ENCODE data around the gene CLDN16.
A peak's percentile ranks its signal among the peaks of the same experiment; 100 is the strongest.

The CLDN16 gene

GRCh38 chr3:190378240-190378891 lies 9.6 kb upstream of the CLDN16 start:
- DNase-seq (ENCODE audit: low read depth in 3 of 3, low spot score in 1 of 3), result no peak

GRCh38 chr3:190380184-190380583 lies 7.8 kb upstream of the CLDN16 start:
- no peak for DNase-seq (ENCODE audit: low read depth in 3 of 3, low spot score in 1 of 3)

DNA sequence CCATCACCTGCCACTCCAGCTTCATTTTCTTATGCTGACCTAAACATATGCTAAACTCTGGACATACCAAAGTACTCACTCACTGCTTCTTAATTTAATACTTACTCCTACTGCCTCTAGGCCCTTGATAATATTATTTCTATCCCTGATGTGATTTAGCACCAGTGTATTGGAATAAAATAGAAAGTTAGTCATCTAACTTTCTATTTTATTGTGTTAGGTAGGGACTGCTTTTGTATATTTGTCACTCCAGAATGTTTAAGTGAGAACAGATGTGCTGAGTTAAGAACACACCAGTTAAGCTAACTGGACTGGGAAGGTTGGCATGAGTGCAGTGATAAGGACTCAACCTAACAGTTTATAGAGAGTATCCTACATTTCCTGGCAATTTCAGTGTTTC lies 6.5 kb upstream of the CLDN16 start:
- no peak for DNase-seq (ENCODE audit: low read depth in 3 of 3, low spot score in 1 of 3)

DNA sequence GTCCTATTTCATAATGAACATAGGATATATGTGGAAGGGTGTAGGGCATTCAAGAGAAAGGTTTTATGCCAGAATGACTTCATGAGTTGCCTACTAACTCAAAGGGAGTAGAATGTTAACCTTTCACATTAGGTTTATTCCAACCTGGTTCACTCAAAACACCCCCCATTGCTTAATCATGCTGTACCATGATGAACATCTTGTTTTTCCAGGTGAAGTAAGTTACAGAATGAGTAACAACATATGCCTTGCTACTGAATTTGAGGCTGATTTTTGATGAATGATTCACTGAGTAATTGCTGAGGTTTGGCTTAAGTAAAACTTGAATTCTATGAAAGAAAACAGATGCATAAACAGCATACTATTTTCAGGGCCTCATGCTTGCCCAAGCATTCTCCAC lies 5.9 kb upstream of the CLDN16 start:
- no peak for DNase-seq (ENCODE audit: low read depth in 3 of 3, low spot score in 1 of 3)

DNA sequence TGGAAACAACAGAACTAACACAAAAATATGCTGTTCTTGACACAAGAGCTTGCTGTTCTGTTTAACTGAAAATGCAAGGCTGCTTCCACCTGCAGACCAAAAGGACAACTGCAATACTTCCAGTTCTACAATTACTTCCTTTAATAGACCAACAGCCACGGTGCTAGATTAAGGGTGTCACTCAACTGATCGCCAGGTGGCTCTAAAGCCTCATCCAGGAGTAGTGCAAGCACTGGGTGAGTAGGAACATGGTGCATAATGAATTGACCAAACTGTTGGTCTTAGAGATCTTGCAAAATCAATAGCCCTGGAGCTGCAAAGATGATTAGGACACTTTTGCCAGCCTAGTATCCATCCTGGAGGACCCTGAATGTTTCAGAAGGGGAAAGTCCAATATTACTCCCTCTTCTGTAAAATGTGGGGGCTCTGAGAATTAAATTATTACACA lies 3.6 kb upstream of the CLDN16 start:
- DNase-seq (ENCODE audit: low read depth in 3 of 3, low spot score in 1 of 3), result no peak

DNA sequence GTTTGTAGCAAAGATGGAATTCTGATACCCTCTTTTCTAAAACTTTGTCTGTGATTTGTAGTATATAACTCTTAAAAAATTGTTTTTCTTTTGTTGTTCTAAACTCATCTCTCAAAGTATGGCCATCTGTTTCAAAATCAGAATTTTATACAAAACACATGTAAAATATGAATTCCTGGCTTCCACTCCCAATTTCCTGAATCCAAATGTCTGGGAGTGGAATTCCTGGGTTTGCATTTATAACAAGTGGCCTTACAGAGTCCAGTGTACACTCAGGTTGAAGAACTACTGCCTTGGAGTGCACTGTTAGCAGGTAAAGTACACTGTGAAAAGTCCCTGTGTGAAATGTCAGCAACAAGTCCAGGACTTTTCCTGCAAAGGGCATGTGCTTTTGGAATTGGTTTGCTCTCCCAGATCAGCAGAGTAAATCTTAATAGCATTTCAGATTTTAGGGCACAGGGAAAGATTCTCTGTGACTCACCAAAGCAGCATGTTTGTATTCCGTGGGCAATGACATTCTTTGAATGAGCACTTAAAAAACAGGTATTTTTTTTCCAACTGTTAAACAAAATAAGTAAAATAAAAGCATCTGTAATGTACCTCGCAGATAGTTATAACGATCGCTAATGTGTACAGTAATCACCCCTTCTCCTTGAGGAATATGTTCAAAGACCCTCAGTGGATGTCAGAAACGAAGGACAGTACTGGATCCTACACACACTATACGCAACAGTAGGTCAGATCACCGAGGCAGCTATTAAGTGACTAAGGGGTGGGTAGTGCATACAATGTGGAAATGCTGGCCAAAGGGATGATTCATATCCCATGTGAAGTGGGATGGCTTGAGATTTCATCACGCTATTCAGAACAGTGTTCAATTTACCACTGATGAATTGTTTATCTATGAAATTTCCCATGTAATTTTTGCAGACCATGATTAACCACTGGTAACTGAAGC lies 2.0 kb upstream of the CLDN16 start:
- DNase-seq (ENCODE audit: low read depth in 3 of 3, low spot score in 1 of 3), result no peak

DNA sequence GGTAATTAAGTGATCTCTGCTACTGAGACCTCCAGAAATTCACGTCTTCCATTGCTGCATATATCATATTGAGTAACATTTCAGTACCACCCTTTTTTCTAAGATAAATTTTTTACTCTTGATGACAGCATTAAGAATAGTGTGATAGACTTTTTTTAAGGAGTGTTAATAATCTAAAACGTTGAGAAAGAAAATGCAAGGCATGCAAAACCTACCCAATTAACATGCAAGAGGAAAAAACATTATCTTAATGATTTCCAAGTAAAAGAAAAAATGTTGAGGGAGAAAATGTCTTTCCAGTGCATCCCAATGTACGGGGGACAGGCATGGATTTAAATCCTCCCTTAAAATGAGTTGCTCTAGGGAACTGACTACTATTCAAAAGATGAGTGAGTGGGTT lies 740 bp downstream of the CLDN16 start:
- DNase-seq (ENCODE audit: low read depth in 3 of 3, low spot score in 1 of 3), result no peak

DNA sequence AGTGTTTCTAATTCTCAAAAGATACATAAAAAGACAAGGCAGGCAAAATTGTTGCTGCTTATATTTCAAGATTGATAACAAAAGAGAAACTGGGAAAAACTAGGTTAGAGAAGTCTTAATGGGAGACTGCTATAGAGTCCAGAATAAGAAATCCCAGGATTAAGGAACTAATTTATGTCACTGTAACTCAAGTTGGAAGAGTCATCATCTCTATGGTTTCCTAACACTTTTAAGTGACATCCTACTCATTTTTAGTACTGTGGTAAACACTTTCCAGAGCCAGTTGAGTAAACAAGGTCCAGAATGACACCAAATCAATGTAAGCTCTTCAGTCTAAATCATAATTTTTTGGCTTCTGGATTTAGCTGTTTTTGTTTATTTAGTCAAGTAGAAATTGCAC lies 8.0 kb downstream of the CLDN16 start:
- no peak for DNase-seq (ENCODE audit: low read depth in 3 of 3, low spot score in 1 of 3)

DNA sequence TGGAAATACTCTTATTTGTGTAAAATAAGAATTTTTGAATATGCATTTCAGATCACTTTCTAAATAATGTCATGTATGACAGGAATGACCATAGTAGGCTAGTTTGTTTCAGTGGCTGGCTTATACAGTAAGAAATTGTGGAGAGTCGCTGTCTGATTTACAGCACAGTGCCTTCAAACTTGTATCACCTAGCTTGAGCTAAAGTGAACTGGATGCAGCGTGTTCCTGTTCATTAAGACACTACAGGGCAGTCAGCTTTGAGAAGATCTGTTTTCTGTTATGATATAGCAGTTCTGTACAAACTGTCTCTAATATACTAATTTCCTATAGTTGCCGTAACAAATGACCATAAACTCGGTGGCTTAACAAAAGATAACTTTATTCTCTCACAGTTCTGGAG lies 9.9 kb downstream of the CLDN16 start:
- no peak for DNase-seq (ENCODE audit: low read depth in 3 of 3, low spot score in 1 of 3)

DNA sequence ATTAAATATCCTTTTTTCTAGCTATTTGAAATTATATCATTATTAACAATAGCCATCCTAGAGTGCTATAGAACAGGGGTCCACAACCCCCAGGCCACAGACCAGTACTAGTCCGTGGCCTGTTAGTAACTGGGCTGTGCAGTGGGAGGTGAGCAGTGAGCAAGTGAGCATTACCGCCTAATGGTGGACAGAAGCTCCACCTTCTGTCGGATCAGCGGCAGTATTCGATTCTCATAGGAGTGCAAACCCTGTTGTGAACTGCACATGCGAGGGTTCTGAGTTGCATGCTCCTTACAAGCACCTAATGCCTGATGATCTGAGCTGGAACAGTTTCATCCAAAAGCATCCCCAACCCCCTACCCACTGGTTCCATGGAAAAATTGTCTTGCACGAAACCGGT lies 11.7 kb downstream of the CLDN16 start:
- no peak for DNase-seq (ENCODE audit: low read depth in 3 of 3, low spot score in 1 of 3)

DNA sequence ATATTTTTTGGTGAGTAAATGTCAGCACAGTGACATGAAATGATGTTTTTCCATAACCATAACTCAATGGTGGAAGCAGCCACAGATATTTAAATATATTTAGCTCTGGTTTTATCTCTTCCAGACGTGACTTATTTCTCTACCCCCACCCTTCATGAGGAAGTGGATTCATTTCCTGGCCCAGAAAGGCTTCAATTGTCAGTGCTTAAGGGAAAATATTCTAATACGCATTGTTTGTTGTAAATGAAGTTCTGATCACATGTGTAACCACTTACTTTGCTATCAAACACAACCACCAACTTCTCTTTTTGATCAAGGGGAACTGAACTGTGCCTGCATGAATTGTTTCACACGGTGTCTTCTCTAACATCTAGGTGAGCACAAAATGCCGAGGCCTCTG lies 14.0 kb downstream of the CLDN16 start:
- DNase-seq (ENCODE audit: low read depth in 3 of 3, low spot score in 1 of 3), result no peak

- DNase-seq (ENCODE audit: low read depth in 3 of 3, low spot score in 1 of 3), result no peak
Observed at GRCh38 chr3:190404715-190405114, 16.8 kb downstream of the CLDN16 start.

GRCh38 chr3:190414297-190414696 lies 26.3 kb downstream of the CLDN16 start:
- no peak for DNase-seq (ENCODE audit: low read depth in 3 of 3, low spot score in 1 of 3)

- DNase-seq (ENCODE audit: low read depth in 3 of 3, low spot score in 1 of 3), result no peak
Observed at GRCh38 chr3:190424108-190424477, 36.1 kb downstream of the CLDN16 start.

DNA sequence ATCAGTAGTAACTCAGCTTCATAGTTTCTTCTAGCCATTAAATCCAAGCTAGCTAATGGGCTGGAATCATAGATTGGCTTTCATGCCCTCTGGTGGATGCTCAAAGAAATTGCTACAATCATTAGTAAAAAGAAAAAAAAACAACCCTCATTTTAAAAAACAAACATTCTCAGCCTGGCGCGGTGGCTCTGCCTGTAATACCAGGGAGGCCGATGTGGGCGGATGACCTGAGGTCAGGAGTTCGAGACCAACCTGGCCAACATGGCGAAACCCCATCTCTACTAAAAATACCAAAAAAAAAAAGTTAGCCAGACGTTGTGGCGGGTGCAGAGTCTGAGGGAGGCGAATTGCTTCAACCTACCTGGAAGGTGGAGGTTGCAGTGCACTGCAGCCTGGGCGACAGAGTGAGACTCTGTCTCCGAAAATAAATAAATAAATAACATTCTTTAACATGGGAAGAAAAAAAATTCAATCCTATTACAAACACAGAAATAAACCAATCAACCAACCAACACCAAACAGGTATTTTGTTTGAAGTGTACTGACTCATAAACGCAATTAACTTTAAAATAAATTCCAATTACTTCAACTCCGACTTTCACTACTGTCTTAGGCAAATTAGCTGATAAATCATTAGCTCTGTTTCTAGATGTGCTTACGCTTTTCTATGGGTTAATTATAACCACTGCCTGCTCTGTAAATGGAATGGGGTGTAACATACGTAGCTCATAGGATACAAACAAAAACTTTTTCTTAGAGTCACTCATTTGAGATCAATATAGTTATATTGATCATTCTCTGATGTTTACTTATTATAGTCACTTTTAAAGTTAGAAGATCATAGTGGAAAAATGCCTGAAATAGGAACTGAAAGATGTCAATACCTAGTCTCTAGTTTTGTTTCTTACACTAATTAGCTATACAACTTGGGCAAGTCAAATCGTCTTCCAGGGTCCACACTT lies 36.8 kb downstream of the CLDN16 start:
- DNase-seq (ENCODE audit: low read depth in 3 of 3, low spot score in 1 of 3), result peak in 1 of 3 donors; percentile 4

GRCh38 chr3:190425833-190426232 lies 37.9 kb downstream of the CLDN16 start:
- no peak for DNase-seq (ENCODE audit: low read depth in 3 of 3, low spot score in 1 of 3)

GRCh38 chr3:190426806-190427507 lies 39.0 kb downstream of the CLDN16 start:
- no peak for DNase-seq (ENCODE audit: low read depth in 3 of 3, low spot score in 1 of 3)

DNA sequence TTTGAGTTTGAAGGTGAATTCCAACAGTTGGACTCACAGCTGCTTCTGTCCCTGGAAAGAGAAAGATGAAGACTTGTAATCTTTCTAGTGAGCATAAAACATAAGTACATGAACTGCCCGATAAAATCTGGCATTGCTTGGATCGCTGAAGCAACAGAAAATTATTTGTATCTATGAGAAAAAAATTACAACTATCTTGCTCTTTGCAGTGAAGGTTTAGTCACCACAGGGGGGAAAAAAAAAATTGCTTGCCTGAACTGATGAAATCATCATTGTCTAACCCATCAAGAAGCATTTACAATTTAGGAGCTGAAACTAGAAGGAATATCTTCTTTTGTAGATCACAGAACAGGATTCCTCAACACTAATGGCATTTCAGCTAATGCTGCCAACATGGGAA lies 41.7 kb downstream of the CLDN16 start:
- no peak for DNase-seq (ENCODE audit: low read depth in 3 of 3, low spot score in 1 of 3)

GRCh38 chr3:190430906-190431305 lies 42.9 kb downstream of the CLDN16 start:
- no peak for DNase-seq (ENCODE audit: low read depth in 3 of 3, low spot score in 1 of 3)

DNA sequence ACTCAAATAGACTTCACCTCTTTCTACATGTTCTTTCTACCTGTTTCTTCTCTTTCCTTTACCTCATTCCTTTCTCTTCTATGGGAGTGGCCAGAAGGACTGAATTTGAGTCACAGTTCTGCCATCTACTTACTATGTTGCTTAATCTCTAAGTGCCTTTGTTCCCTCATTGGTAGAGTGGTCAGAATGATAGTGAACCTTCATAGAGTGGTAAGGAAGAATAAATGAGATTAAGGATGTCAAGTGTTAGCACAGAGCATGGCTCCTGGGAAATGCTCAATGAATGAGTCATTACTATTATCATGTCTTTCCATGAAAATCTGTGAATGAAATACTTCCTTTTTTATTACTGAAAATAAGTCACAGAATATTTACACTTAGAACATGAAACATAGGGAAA lies 44.3 kb downstream of the CLDN16 start:
- DNase-seq (ENCODE audit: low read depth in 3 of 3, low spot score in 1 of 3), result no peak

DNA sequence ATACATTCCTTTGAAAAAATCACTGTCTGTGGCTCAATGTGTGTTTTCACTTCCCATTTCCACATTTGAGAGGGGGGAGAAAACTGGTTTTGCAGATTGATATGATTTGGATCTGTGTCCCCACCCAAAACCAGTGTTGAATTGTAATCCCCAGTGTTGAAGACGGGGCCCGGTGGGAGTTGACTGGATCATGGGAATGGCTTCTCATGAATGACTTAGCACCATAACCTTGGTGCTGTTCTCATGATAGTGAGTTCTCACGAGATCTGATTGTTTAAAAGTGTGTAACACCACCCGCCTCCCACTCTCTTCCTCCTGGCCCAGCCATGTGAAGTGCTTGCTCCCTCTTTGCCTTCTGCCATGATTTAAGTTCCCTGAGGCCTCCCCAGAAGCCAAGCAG lies 45.7 kb downstream of the CLDN16 start:
- DNase-seq (ENCODE audit: low read depth in 3 of 3, low spot score in 1 of 3), result no peak

All from stimulated activated CD4-positive, alpha-beta T cell treated with anti-CD3 and anti-CD28 coated beads, TNF-alpha, amount 100 ng/mL, for 1 hour (primary cell).